NCI-H446 (cell line): ENCODE measurements around the gene MYOF.

ENCODE experiments used
- DNase-seq, 2 experiments: peaks; one replicate each; lab custom pipeline; 2025; lab: John Stamatoyannopoulos, UW

The MYOF gene, protein sequence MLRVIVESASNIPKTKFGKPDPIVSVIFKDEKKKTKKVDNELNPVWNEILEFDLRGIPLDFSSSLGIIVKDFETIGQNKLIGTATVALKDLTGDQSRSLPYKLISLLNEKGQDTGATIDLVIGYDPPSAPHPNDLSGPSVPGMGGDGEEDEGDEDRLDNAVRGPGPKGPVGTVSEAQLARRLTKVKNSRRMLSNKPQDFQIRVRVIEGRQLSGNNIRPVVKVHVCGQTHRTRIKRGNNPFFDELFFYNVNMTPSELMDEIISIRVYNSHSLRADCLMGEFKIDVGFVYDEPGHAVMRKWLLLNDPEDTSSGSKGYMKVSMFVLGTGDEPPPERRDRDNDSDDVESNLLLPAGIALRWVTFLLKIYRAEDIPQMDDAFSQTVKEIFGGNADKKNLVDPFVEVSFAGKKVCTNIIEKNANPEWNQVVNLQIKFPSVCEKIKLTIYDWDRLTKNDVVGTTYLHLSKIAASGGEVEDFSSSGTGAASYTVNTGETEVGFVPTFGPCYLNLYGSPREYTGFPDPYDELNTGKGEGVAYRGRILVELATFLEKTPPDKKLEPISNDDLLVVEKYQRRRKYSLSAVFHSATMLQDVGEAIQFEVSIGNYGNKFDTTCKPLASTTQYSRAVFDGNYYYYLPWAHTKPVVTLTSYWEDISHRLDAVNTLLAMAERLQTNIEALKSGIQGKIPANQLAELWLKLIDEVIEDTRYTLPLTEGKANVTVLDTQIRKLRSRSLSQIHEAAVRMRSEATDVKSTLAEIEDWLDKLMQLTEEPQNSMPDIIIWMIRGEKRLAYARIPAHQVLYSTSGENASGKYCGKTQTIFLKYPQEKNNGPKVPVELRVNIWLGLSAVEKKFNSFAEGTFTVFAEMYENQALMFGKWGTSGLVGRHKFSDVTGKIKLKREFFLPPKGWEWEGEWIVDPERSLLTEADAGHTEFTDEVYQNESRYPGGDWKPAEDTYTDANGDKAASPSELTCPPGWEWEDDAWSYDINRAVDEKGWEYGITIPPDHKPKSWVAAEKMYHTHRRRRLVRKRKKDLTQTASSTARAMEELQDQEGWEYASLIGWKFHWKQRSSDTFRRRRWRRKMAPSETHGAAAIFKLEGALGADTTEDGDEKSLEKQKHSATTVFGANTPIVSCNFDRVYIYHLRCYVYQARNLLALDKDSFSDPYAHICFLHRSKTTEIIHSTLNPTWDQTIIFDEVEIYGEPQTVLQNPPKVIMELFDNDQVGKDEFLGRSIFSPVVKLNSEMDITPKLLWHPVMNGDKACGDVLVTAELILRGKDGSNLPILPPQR (N-terminal part only)

GRCh38 chr10:93482145-93482834, at the start of gene MYOF:
Gene MYOF, minus strand, starts transcription at chr10:93482334. Its CDS starts 140 bp downstream, at chr10:93482194.
- DNase-seq, result peak; percentile 5 to 59

DNA sequence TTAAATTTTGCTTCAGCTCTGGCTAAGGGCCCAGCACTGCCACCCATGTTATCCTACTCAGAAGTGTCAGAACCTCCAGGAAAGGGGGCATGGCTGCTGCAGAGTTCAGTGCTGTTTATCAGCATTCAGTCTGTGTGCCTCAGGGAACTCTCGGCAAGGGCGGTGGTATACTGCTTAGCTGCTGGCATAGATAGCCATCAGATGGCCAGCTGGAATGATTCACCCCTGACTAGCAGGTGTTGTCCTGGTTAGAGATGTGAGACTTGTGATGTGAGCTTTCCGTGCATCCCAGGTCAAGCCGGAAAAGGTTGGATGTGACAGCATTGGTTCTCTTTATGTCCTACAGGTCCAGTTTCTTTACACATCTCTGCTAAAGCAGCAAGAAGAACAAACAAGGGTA, 36.4 kb upstream of the MYOF start:
- DNase-seq, result no peak

- no peak for DNase-seq
Observed at GRCh38 chr10:93516006-93516380, 33.9 kb upstream of the MYOF start.

- DNase-seq, result no peak
Observed at GRCh38 chr10:93515071-93516005, 33.2 kb upstream of the MYOF start.

DNA sequence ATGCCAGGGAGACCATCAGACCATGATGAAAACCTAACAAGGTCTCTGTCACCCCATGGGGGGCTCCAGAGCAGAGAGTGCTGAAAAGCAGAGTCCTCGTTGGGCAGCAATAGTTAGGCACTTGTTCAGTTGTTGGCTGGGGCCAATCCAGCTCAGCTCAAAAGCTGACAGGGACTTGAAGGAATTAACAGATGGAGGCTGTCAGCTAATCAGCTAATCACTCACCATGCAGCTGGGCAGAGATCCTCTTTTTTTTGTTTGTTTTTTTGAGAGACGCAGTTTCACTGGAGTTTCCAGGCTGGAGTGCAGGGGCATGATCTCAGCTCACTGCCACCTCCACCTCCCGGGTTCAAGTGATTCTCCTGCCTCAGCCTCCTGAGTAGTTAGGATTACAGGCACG, 32.4 kb upstream of the MYOF start:
- peak in 1 of 2 experiments; percentile 22 for DNase-seq

GRCh38 chr10:93513091-93513490, 31.0 kb upstream of the MYOF start:
- no peak for DNase-seq

- no peak for DNase-seq
Observed at GRCh38 chr10:93512565-93512964, 30.4 kb upstream of the MYOF start.

DNA sequence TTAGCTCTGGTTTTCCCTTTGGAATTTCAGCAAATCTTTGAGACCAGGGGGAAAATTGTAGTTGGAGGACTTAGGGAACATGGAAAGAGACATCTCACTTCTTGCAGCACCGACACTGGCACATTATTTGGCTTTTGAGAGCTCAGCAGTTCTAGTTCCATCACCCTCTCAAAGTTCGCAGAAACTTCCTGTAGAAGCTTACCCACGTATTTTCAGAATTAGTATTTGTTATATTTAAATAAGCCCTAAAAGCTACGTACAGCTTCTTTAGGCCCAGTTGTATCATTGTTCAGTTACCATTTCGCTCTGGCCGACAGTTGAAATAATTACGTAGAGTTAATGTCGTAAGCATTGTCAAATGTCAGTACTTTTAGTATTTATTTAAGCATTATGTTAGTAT, 27.7 kb upstream of the MYOF start:
- no peak for DNase-seq

DNA sequence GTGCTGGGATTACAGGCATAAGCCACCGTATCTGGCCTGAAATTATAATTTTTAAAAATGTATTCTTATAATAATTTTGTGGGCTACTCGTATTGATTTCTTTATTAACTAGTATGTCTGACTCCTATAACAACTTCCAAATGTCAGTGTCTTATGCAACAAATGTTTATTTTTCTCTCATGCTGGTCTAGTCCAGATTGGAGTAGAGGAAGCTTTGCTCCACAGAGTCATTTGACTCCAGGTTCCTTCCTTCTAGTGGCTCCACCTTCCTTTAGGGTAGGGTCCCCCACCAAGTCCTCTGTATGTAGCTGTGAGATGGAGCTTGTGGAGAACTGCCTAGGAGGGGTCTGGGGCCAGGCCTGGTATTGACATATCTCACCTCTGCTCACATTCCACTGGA, 22.9 kb upstream of the MYOF start:
- DNase-seq, result no peak

GRCh38 chr10:93503075-93503474, 20.9 kb upstream of the MYOF start:
- no peak for DNase-seq

DNA sequence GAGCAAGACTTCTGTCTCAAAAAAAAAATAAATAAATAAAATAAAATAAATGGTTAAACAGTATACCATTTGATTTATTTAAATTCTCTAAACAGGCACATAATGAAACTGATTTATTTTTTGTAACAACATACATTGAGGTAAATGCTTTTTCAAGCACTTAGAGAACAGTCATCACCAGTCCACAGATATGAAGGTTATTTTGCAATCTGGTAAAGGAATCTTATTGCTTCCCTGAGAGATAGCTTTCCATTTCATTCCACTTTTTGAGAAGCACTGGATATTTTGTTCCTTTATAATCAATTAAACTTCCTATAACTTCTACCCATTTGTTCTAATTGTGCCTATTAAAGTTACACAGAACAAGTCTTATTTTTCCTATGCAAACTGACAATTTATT, 19.5 kb upstream of the MYOF start:
- DNase-seq, result no peak

DNA sequence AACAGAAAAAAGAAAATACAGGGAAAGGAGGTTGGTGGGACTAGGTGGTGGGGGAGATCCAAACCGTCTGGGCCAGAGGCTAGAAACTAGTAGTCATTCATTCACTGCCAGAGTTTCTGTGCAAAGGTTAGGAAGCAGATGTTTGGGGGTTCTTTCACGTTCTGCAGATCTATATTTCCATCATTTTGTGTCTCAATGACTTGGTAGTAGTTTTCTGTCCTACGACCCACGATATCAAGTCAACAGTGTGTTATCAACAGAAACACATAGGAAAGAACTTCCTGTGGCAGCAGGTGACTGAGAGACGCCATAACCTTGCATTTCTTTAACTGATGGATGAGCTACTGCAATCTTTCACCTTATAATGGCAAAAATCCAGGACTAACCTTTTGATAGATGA, 16.0 kb upstream of the MYOF start:
- no peak for DNase-seq

DNA sequence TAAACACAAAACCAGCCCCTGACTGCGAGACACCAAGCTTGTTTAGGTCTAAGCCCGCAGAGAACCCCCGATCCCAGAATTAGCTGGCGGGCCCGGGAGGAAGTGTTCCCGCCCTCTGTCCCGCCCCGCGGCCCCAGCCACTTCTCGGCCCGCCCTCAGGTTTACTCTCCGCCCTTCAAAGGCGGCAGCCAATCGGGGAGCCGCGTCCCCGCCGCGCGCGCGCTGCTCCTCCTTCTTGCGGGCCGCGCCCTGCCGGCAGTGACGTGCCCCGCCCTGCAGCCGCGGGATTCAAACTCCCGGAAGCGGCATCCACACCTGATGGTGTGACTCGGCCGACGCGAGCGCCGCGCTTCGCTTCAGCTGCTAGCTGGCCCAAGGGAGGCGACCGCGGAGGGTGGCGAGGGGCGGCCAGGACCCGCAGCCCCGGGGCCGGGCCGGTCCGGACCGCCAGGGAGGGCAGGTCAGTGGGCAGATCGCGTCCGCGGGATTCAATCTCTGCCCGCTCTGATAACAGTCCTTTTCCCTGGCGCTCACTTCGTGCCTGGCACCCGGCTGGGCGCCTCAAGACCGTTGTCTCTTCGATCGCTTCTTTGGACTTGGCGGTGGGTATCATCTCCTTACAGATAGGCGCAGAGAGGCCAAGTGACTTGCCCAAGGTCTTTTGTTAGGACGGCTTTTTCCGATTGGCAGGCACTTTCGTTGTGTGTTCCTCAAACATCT, 14.3 kb upstream of the MYOF start, which contains the start of gene CEP55:
Gene CEP55 (plus strand): TSS at position 291 of the 720 bp plus-strand sequence. CDS start 3,440 bp downstream, outside the sequence.
- DNase-seq, result peak; percentile 47 to 89

DNA sequence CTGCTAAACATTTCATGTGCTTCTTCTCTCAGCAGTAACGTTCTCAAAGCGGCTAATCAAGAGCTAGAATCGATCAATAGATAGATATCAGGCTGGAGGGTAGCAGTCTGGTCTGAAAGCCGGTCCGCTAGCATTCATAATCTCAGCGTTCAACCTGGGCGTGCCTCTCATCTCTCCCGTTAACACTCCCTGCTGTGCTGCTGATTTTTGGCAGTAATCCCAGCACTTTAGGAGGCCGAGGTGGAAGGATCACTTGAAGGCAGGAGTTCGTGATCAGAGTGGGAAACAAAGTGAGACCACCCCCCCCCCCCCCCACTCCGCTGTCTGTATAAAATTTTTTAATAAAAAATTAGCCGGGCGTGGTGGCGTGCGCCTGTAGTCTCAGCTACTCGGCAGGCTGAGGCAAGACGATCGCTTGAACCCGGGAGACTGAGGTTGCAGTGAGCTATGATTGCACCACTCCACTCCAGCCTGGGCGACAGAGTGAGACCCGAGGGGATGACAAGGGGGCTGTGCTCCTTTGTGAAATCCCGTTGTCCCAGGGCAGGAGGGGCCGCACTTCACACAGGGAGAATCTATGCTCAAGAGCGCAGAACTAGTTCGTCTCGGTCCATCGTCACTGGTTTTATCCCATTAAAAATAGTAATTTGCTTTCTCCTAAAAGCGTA, 13.7 kb upstream of the MYOF start:
- peak in 1 of 2 experiments; percentile 57 for DNase-seq

DNA sequence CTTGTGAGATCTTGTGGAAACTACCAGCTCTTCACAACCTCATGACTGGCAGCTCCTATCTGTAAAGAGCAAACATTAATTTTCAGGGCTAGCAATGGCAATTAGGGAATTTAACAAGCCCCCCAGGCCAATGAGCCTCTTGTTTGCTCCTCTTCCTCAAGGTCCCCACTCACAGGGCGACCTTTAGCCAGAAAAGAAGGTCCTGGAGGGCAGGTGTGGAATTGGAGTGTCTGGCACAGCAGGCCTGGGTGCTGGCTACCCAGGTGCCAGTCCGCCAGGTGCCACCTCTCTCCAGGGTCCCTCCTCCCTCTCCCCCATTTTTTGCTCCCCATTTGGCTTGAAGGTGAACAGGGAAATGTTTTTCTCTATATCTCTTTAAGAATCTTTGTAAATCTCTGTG, 12.4 kb upstream of the MYOF start:
- DNase-seq, result no peak

GRCh38 chr10:93493162-93493561, 11.0 kb upstream of the MYOF start:
- no peak for DNase-seq

DNA sequence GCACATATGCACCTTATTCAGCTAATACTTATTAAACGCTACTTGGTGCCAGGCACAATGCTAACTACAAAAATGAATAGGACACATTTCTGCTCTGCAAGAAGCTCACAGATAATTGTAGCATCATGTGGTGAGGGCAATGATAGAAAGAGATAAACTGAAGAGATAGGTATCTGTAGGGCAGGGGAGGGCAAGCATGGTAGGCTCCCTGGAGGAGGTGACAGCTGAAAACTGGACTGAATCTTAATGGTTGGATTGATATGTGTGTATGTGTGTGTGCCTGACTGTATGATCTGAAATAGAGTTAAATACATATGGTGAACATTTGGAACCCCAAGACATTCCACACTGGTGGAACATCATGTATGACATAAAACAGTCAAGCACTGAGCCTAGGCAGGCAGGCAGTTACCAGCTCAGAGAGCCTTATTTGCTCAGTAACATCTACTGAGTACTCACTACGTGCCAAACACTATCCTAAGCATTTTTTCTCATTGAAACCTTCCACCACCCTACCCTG, 9.5 kb upstream of the MYOF start:
- DNase-seq, result no peak

- no peak for DNase-seq
Observed at GRCh38 chr10:93488956-93489528, 6.9 kb upstream of the MYOF start.

- DNase-seq, result no peak
Observed at GRCh38 chr10:93485690-93486089, 3.6 kb upstream of the MYOF start.
